Memory B cell (primary cell): ENCODE measurements around the gene TCF19.

ENCODE experiments used
- ATAC-seq: fragments of 150-1000 bp; cut with Tn5 transposase; 2 replicates; pipeline ENCODE4 v1.10.0; 2021; ENCODE audit warnings: low read depth, mild to moderate bottlenecking, moderate library complexity
- DNase-seq, 2 donors: peaks; one replicate each; pipeline ENCODE4 v3.0.0; 2022; ENCODE audit warnings: low spot score in 2 of 2
- H3K27ac Mint-ChIP-seq: one replicate; pipeline ENCODE4 v1.8.0; 2022; ENCODE audit warnings: mild to moderate bottlenecking, moderate library complexity, mixed read lengths
- H3K27me3 Mint-ChIP-seq: one replicate; pipeline ENCODE4 v1.8.0; 2022; ENCODE audit warnings: mixed read lengths
- H3K36me3 Mint-ChIP-seq: one replicate; pipeline ENCODE4 v1.8.0; 2022; ENCODE audit warnings: mild to moderate bottlenecking, mixed read lengths
- H3K4me1 Mint-ChIP-seq: one replicate; pipeline ENCODE4 v1.8.0; 2022; ENCODE audit warnings: mixed read lengths
- H3K4me3 Mint-ChIP-seq: one replicate; pipeline ENCODE4 v1.8.0; 2022; ENCODE audit warnings: mild to moderate bottlenecking, moderate library complexity, mixed read lengths
- H3K9me3 Mint-ChIP-seq: one replicate; pipeline ENCODE4 v1.8.0; 2022; ENCODE audit warnings: mixed read lengths

TCF19 gene

GRCh38 chr6:31121131-31121790, 37.1 kb upstream of the TCF19 start:
- no peak for ATAC-seq
- Mint-ChIP-seq H3K27me3 (peaks cover 10% of the 10 kb centered on the region), H3K9me3 (no peaks in the 10 kb centered on the region), H3K27ac (no peak overlapping the region), H3K36me3 (no peaks in the 10 kb centered on the region), H3K4me1 (peaks cover 2% of the 10 kb centered on the region), H3K4me3 (no peak overlapping the region)
- no peak for DNase-seq

GRCh38 chr6:31122791-31123706, 35.3 kb upstream of the TCF19 start:
- no peak overlapping the region for H3K27ac Mint-ChIP-seq
- H3K4me3 Mint-ChIP-seq, result no peak overlapping the region
- no peaks in the 10 kb centered on the region for H3K9me3 Mint-ChIP-seq
- H3K36me3 Mint-ChIP-seq, result no peaks in the 10 kb centered on the region
- ATAC-seq (no peak), DNase-seq (no peak)
- H3K27me3 Mint-ChIP-seq, result peaks cover 12% of the 10 kb centered on the region
- H3K4me1 Mint-ChIP-seq, result peaks cover 6% of the 10 kb centered on the region

- Mint-ChIP-seq H3K27ac (no peak overlapping the region), H3K9me3 (no peaks in the 10 kb centered on the region), H3K27me3 (peaks cover 11% of the 10 kb centered on the region)
Measured at GRCh38 chr6:31125162-31125561, 33.2 kb upstream of the TCF19 start.

GRCh38 chr6:31125586-31126363, 32.6 kb upstream of the TCF19 start:
- no peak overlapping the region for H3K27ac Mint-ChIP-seq
- DNase-seq (no peak), ATAC-seq (no peak)
- peaks cover 11% of the 10 kb centered on the region for H3K27me3 Mint-ChIP-seq
- H3K4me3 Mint-ChIP-seq, result no peak overlapping the region
- H3K4me1 Mint-ChIP-seq, result peaks cover 8% of the 10 kb centered on the region
- H3K36me3 Mint-ChIP-seq, result no peaks in the 10 kb centered on the region
- no peaks in the 10 kb centered on the region for H3K9me3 Mint-ChIP-seq

More at GRCh38 chr6:31125162-31125561, 33.2 kb upstream of the TCF19 start:
- Mint-ChIP-seq H3K36me3 (no peaks in the 10 kb centered on the region), H3K4me1 (peaks cover 8% of the 10 kb centered on the region), H3K4me3 (no peak overlapping the region)
- ATAC-seq (no peak), DNase-seq (no peak)

GRCh38 chr6:31126396-31127175, 31.8 kb upstream of the TCF19 start:
- H3K27ac Mint-ChIP-seq, result no peak overlapping the region
- peaks cover 11% of the 10 kb centered on the region for H3K27me3 Mint-ChIP-seq
- no peak overlapping the region for H3K4me3 Mint-ChIP-seq
- H3K4me1 Mint-ChIP-seq, result peaks cover 8% of the 10 kb centered on the region
- H3K36me3 Mint-ChIP-seq, result no peaks in the 10 kb centered on the region
- no peak for DNase-seq
- no peaks in the 10 kb centered on the region for H3K9me3 Mint-ChIP-seq
- ATAC-seq, result no peak

GRCh38 chr6:31128093-31128676, 30.2 kb upstream of the TCF19 start:
- ATAC-seq, result peak; percentile 87
- peak; percentile 73 to 83 for DNase-seq
- H3K4me3 Mint-ChIP-seq, result no peak overlapping the region
- no peak overlapping the region for H3K27ac Mint-ChIP-seq
- no peaks in the 10 kb centered on the region for H3K36me3 Mint-ChIP-seq
- H3K27me3 Mint-ChIP-seq, result peaks cover 9% of the 10 kb centered on the region
- H3K9me3 Mint-ChIP-seq, result no peaks in the 10 kb centered on the region
- H3K4me1 Mint-ChIP-seq, result peaks cover 8% of the 10 kb centered on the region

- H3K27ac Mint-ChIP-seq, result no peak overlapping the region
- H3K4me1 Mint-ChIP-seq, result peaks cover 8% of the 10 kb centered on the region
- ATAC-seq, result no peak
- H3K4me3 Mint-ChIP-seq, result no peak overlapping the region
- peaks cover 8% of the 10 kb centered on the region for H3K27me3 Mint-ChIP-seq
- H3K9me3 Mint-ChIP-seq, result no peaks in the 10 kb centered on the region
- DNase-seq, result no peak
- no peaks in the 10 kb centered on the region for H3K36me3 Mint-ChIP-seq
Measured at GRCh38 chr6:31129130-31129529, 29.3 kb upstream of the TCF19 start.

GRCh38 chr6:31130751-31131150, 27.6 kb upstream of the TCF19 start:
- H3K27me3 Mint-ChIP-seq, result peaks cover 6% of the 10 kb centered on the region

GRCh38 chr6:31131595-31131994, 26.8 kb upstream of the TCF19 start:
- Mint-ChIP-seq H3K4me3 (no peak overlapping the region), H3K4me1 (peaks cover 6% of the 10 kb centered on the region), H3K27me3 (peaks cover 4% of the 10 kb centered on the region), H3K36me3 (no peaks in the 10 kb centered on the region), H3K9me3 (no peaks in the 10 kb centered on the region), H3K27ac (no peak overlapping the region)
- no peak for DNase-seq
- no peak for ATAC-seq

More at GRCh38 chr6:31130751-31131150, 27.6 kb upstream of the TCF19 start:
- Mint-ChIP-seq H3K36me3 (no peaks in the 10 kb centered on the region), H3K27ac (no peak overlapping the region), H3K9me3 (no peaks in the 10 kb centered on the region), H3K4me1 (peaks cover 8% of the 10 kb centered on the region), H3K4me3 (no peak overlapping the region)
- DNase-seq (no peak), ATAC-seq (no peak)

- Mint-ChIP-seq H3K36me3 (no peaks in the 10 kb centered on the region), H3K4me3 (no peak overlapping the region), H3K9me3 (no peaks in the 10 kb centered on the region), H3K27me3 (peaks cover 6% of the 10 kb centered on the region), H3K4me1 (peaks cover 9% of the 10 kb centered on the region), H3K27ac (no peak overlapping the region)
- ATAC-seq (no peak), DNase-seq (no peak)
Measured at GRCh38 chr6:31132806-31133205, 25.6 kb upstream of the TCF19 start.

GRCh38 chr6:31135710-31136109, 22.7 kb upstream of the TCF19 start:
- H3K27ac Mint-ChIP-seq, result no peak overlapping the region
- no peaks in the 10 kb centered on the region for H3K9me3 Mint-ChIP-seq
- H3K4me1 Mint-ChIP-seq, result peaks cover 4% of the 10 kb centered on the region

GRCh38 chr6:31138982-31139381, 19.4 kb upstream of the TCF19 start, which contains the start of gene PSORS1C2:
Gene PSORS1C2, minus strand, starts transcription at chr6:31139066. Its CDS starts 40 bp downstream, at chr6:31139026.
- no peak within 1 kb of the TSS for H3K27ac Mint-ChIP-seq
- DNase-seq (no peak), ATAC-seq (no peak)
- peaks cover 2% of the 10 kb centered on the region for H3K27me3 Mint-ChIP-seq
- peaks cover 4% of the 10 kb centered on the region for H3K4me1 Mint-ChIP-seq
- no peaks in the 10 kb centered on the region for H3K9me3 Mint-ChIP-seq
- no peaks in the 10 kb centered on the region for H3K36me3 Mint-ChIP-seq
- no peak within 1 kb of the TSS for H3K4me3 Mint-ChIP-seq

More at GRCh38 chr6:31135710-31136109, 22.7 kb upstream of the TCF19 start:
- Mint-ChIP-seq H3K27me3 (peaks cover 4% of the 10 kb centered on the region), H3K36me3 (no peaks in the 10 kb centered on the region), H3K4me3 (no peak overlapping the region)
- DNase-seq (no peak), ATAC-seq (no peak)

GRCh38 chr6:31139599-31139998, 18.8 kb upstream of the TCF19 start:
- ATAC-seq (no peak), DNase-seq (no peak)
- Mint-ChIP-seq H3K4me1 (peaks cover 4% of the 10 kb centered on the region), H3K27me3 (peaks cover 2% of the 10 kb centered on the region), H3K4me3 (no peak overlapping the region), H3K9me3 (no peaks in the 10 kb centered on the region), H3K27ac (no peak overlapping the region), H3K36me3 (peaks cover 3% of the 10 kb centered on the region)
